ENCODE data around the gene CIPC. TPM values are rescaled to one million over a fixed set of nuclear protein-coding genes. Genes with fewer than 3 reads are reported as not detected.
A peak's percentile ranks its signal among the peaks of the same experiment; 100 is the strongest.

Gene CIPC
- total RNA-seq, 2 donors from 2014 or later = 5.1 to 6.4 TPM

GRCh38 chr14:77111021-77111420 is 13.0 kb downstream of the CIPC start:
- H3K27ac Mint-ChIP-seq = no peak overlapping the region
- no peaks in the 10 kb centered on the region for H3K27me3 Mint-ChIP-seq (ENCODE audit: low read depth)
- no peaks in the 10 kb centered on the region for H3K9me3 Mint-ChIP-seq
- H3K4me3 Mint-ChIP-seq = no peak overlapping the region
- no peak for DNase-seq
- H3K4me1 Mint-ChIP-seq (ENCODE audit: low read depth) = no peaks in the 10 kb centered on the region
- ATAC-seq (replicated peaks in 1 of 2) = no peak
- H3K36me3 Mint-ChIP-seq (ENCODE audit: insufficient read depth in 2 of 2) = peaks cover 7 to 8% of the 10 kb centered on the region in 2 donors

GRCh38 chr14:77113644-77114043 is 15.6 kb downstream of the CIPC start:
- DNase-seq = no peak
- Mint-ChIP-seq H3K4me1 (ENCODE audit: low read depth) (no peaks in the 10 kb centered on the region), H3K36me3 (ENCODE audit: insufficient read depth in 2 of 2) (peaks cover 3 to 4% of the 10 kb centered on the region in 2 donors), H3K9me3 (no peaks in the 10 kb centered on the region), H3K4me3 (no peak overlapping the region), H3K27me3 (ENCODE audit: low read depth) (no peaks in the 10 kb centered on the region), H3K27ac (no peak overlapping the region)
- no peak for ATAC-seq (replicated peaks in 1 of 2)

GRCh38 chr14:77114609-77115008 is 16.6 kb downstream of the CIPC start:
- no peak for ATAC-seq (replicated peaks in 1 of 2)
- DNase-seq = no peak
- no peaks in the 10 kb centered on the region for H3K4me1 Mint-ChIP-seq (ENCODE audit: low read depth)
- H3K27ac Mint-ChIP-seq = no peak overlapping the region
- peaks cover 2 to 3% of the 10 kb centered on the region in 2 donors for H3K36me3 Mint-ChIP-seq (ENCODE audit: insufficient read depth in 2 of 2)
- no peaks in the 10 kb centered on the region for H3K27me3 Mint-ChIP-seq (ENCODE audit: low read depth)
- no peak overlapping the region for H3K4me3 Mint-ChIP-seq
- no peaks in the 10 kb centered on the region for H3K9me3 Mint-ChIP-seq

- peaks cover 10% of the 10 kb centered on the region for H3K4me1 Mint-ChIP-seq (ENCODE audit: low read depth)
- H3K4me3 Mint-ChIP-seq = no peak overlapping the region
- DNase-seq = no peak
- no peak overlapping the region for H3K27ac Mint-ChIP-seq
- H3K9me3 Mint-ChIP-seq = no peaks in the 10 kb centered on the region
- no peak for ATAC-seq (replicated peaks in 1 of 2)
- no peaks in the 10 kb centered on the region for H3K27me3 Mint-ChIP-seq (ENCODE audit: low read depth)
- peaks cover 2 to 3% of the 10 kb centered on the region in 2 donors for H3K36me3 Mint-ChIP-seq (ENCODE audit: insufficient read depth in 2 of 2)
Observed at GRCh38 chr14:77116172-77116817, 18.2 kb downstream of the CIPC start.

GRCh38 chr14:77119851-77120250 is 21.8 kb downstream of the CIPC start:
- no peaks in the 10 kb centered on the region for H3K27me3 Mint-ChIP-seq (ENCODE audit: low read depth)
- H3K36me3 Mint-ChIP-seq (ENCODE audit: insufficient read depth in 2 of 2) = no peaks in the 10 kb centered on the region
- ATAC-seq (replicated peaks in 1 of 2) (peak in 1 of 2 donors; percentile 12), DNase-seq (no peak)
- peak overlapping the region in 1 of 2 donors; percentile 22 for H3K4me3 Mint-ChIP-seq
- H3K4me1 Mint-ChIP-seq (ENCODE audit: low read depth) = peaks cover 33% of the 10 kb centered on the region
- H3K9me3 Mint-ChIP-seq = no peaks in the 10 kb centered on the region
- no peak overlapping the region for H3K27ac Mint-ChIP-seq

GRCh38 chr14:77120771-77121743 is 23.0 kb downstream of the CIPC start:
- H3K4me1 Mint-ChIP-seq (ENCODE audit: low read depth) = peaks cover 33% of the 10 kb centered on the region
- no peaks in the 10 kb centered on the region for H3K9me3 Mint-ChIP-seq
- no peaks in the 10 kb centered on the region for H3K36me3 Mint-ChIP-seq (ENCODE audit: insufficient read depth in 2 of 2)
- peaks cover 9% of the 10 kb centered on the region for H3K27me3 Mint-ChIP-seq (ENCODE audit: low read depth)
- H3K27ac Mint-ChIP-seq = peak overlapping the region; percentile 1
- DNase-seq (peak; percentile 47 to 56), ATAC-seq (replicated peaks in 1 of 2) (peak; percentile 79)
- H3K4me3 Mint-ChIP-seq = peak overlapping the region; percentile 54 to 57

- DNase-seq (no peak), ATAC-seq (replicated peaks in 1 of 2) (no peak)
- no peaks in the 10 kb centered on the region for H3K36me3 Mint-ChIP-seq (ENCODE audit: insufficient read depth in 2 of 2)
- no peaks in the 10 kb centered on the region for H3K9me3 Mint-ChIP-seq
- H3K4me1 Mint-ChIP-seq (ENCODE audit: low read depth) = peaks cover 33% of the 10 kb centered on the region
- peak overlapping the region in 1 of 2 donors; percentile 54 for H3K4me3 Mint-ChIP-seq
- H3K27me3 Mint-ChIP-seq (ENCODE audit: low read depth) = peaks cover 20% of the 10 kb centered on the region
- H3K27ac Mint-ChIP-seq = no peak overlapping the region
Observed at GRCh38 chr14:77122526-77123125, 24.6 kb downstream of the CIPC start.

- no peak for ATAC-seq (replicated peaks in 1 of 2)
- Mint-ChIP-seq H3K4me3 (peak overlapping the region; percentile 79 to 81), H3K36me3 (ENCODE audit: insufficient read depth in 2 of 2) (no peaks in the 10 kb centered on the region), H3K9me3 (no peaks in the 10 kb centered on the region), H3K27me3 (ENCODE audit: low read depth) (peaks cover 20% of the 10 kb centered on the region), H3K27ac (no peak overlapping the region), H3K4me1 (ENCODE audit: low read depth) (peaks cover 33% of the 10 kb centered on the region)
- DNase-seq = no peak
Observed at GRCh38 chr14:77123381-77124325, 25.6 kb downstream of the CIPC start.

GRCh38 chr14:77124345-77125280 is 26.6 kb downstream of the CIPC start:
- H3K36me3 Mint-ChIP-seq (ENCODE audit: insufficient read depth in 2 of 2) = no peaks in the 10 kb centered on the region
- DNase-seq (peak; percentile 64 to 82), ATAC-seq (replicated peaks in 1 of 2) (peak; percentile 79)
- peak overlapping the region; percentile 80 to 81 for H3K4me3 Mint-ChIP-seq
- peaks cover 33% of the 10 kb centered on the region for H3K4me1 Mint-ChIP-seq (ENCODE audit: low read depth)
- no peak overlapping the region for H3K27ac Mint-ChIP-seq
- H3K27me3 Mint-ChIP-seq (ENCODE audit: low read depth) = peaks cover 25% of the 10 kb centered on the region
- no peaks in the 10 kb centered on the region for H3K9me3 Mint-ChIP-seq

- Mint-ChIP-seq H3K4me1 (ENCODE audit: low read depth) (peaks cover 32% of the 10 kb centered on the region), H3K4me3 (peak overlapping the region; percentile 77 to 80), H3K9me3 (no peaks in the 10 kb centered on the region), H3K36me3 (ENCODE audit: insufficient read depth in 2 of 2) (no peaks in the 10 kb centered on the region), H3K27ac (no peak overlapping the region), H3K27me3 (ENCODE audit: low read depth) (peaks cover 30% of the 10 kb centered on the region)
- ATAC-seq (replicated peaks in 1 of 2) (no peak), DNase-seq (no peak)
Observed at GRCh38 chr14:77125281-77125801, 27.3 kb downstream of the CIPC start.

- peaks cover 27% of the 10 kb centered on the region for H3K4me1 Mint-ChIP-seq (ENCODE audit: low read depth)
- no peak overlapping the region for H3K27ac Mint-ChIP-seq
- H3K9me3 Mint-ChIP-seq = no peaks in the 10 kb centered on the region
- no peak for DNase-seq
- no peaks in the 10 kb centered on the region for H3K36me3 Mint-ChIP-seq (ENCODE audit: insufficient read depth in 2 of 2)
- ATAC-seq (replicated peaks in 1 of 2) = no peak
- H3K4me3 Mint-ChIP-seq = peak overlapping the region; percentile 77 to 80
- peaks cover 30% of the 10 kb centered on the region for H3K27me3 Mint-ChIP-seq (ENCODE audit: low read depth)
Observed at GRCh38 chr14:77125823-77126325, 27.8 kb downstream of the CIPC start.
